ENCODE results near the gene CPSF3. TPM values are rescaled to one million over a fixed set of nuclear protein-coding genes. Genes with fewer than 3 reads are reported as not detected.
A peak's percentile ranks its signal among the peaks of the same experiment; 100 is the strongest.

Gene CPSF3
- total and polyA plus RNA-seq, 12 donors, result 12.8 to 19.8 (median 16.1) TPM

- intact Hi-C loops (cut with DNase I), result no loop called here
- 72 to 82% methylated on average over 7 of the region's 7 CpGs for WGBS, 2 donors
- peaks cover 0 to 91% (median 27%) of the 10 kb centered on the region in 9 donors for H3K36me3 ChIP-seq
These were observed 10.7 kb upstream of the CPSF3 start for GRCh38 chr2:9412781-9413180.

DNA sequence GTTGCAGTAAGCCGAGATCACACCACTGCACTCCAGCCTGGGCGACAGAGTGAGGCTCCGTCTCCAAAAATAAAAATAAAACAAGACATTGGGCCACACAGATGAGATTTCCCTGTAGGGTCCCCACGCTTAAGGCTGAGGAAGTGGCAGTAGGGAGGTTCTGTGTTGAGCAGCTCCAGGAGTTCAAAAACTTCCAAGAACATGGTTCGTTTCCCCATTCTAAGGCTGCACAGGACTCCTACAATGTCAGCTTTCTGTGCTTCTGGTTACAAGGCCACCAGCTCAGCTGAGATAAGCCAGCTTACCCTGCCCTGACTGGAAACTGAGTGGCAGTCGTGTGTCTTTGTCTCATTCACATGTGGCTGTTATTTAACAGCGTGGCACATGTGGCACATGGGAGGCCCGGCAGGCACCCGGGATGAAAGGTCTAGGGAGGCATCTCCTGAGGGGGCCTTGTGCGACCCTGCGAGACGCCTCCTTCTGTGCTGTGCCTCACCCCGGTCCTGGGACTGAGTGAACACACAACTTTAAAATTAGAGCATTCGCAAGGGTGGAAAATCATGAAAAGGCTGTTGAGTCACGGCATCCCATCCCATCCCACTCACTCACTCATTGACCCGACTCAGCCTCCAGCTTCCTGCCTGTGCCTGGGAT, 7.8 kb upstream of the CPSF3 start:
- Histone ChIP-seq H3K27ac (peak overlapping the region in 3 of 10 donors; percentile 34 to 43 (median 38)), H3K4me3 (no peak overlapping the region), H3K27me3 (no peaks in the 10 kb centered on the region), H3K9me3 (no peaks in the 10 kb centered on the region), H3K4me1 (peaks cover under 1 to 31% (median 13%) of the 10 kb centered on the region in 9 donors), H3K36me3 (peaks cover 0 to 74% (median 20%) of the 10 kb centered on the region in 9 donors)
- peak in 4 of 8 donors; percentile 17 to 41 (median 25) for ATAC-seq
- 86% methylated on average over 16 of the region's 16 CpGs for WGBS, 2 donors
- DNase-seq, result no peak
- no peak for TF ChIP-seq CTCF (IDR thresholded peaks at IDR 0.05)
- intact Hi-C loops (cut with DNase I), result no loop called here

More at GRCh38 chr2:9412781-9413180, 10.7 kb upstream of the CPSF3 start:
- H3K27me3 ChIP-seq, result no peaks in the 10 kb centered on the region
- H3K9me3 ChIP-seq, result no peaks in the 10 kb centered on the region
- H3K4me3 ChIP-seq, result no peak overlapping the region
- DNase-seq (no peak), ATAC-seq (no peak)
- no peak for TF ChIP-seq CTCF (IDR thresholded peaks at IDR 0.05)
- H3K27ac ChIP-seq, result no peak overlapping the region
- peaks cover 0 to 13% (median 0%) of the 10 kb centered on the region in 9 donors for H3K4me1 ChIP-seq

DNA sequence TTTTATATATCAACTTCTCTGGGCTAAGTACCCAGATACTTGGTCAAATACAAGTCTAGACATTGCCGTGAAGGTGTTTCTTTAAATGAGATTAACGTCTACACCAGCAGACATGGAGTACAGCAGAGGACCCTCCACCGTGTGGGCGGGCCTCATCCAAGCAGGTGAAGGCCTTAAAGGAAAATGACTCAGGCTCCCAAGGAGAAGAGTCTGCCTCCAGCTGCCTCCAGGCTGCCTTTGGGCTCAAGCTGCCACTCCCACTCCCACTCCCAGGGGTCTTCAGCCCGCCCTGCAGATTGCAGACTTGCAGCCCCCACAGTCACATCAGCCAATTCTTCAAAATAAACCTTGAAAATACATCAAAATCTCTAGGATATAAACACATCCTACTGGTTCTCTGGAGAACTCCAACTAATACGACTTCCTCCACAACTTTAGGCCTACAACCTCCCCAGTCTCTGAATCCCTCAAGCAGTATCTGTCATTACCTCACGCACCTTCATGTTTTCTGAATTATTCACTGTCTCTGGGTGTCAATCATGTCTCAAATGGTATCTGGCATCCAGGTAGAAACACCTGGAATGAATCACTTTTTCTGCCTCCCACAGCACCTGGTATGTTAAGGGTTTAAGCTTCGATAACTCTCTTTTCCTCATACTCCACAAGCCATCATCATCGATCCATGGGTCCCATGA, 7.0 kb upstream of the CPSF3 start:
- Histone ChIP-seq H3K36me3 (peaks cover 0 to 66% (median 12%) of the 10 kb centered on the region in 9 donors), H3K4me3 (no peak overlapping the region), H3K4me1 (peaks cover 3 to 39% (median 20%) of the 10 kb centered on the region in 9 donors), H3K27me3 (no peaks in the 10 kb centered on the region), H3K27ac (peak overlapping the region in 2 of 10 donors; percentile 10 to 38), H3K9me3 (no peaks in the 10 kb centered on the region)
- intact Hi-C loops (cut with DNase I), result no loop called here
- 85 to 89% methylated on average over 9 of the region's 9 CpGs for WGBS, 2 donors
- DNase-seq, result no peak
- no peak for TF ChIP-seq CTCF (IDR thresholded peaks at IDR 0.05)
- ATAC-seq, result no peak

DNA sequence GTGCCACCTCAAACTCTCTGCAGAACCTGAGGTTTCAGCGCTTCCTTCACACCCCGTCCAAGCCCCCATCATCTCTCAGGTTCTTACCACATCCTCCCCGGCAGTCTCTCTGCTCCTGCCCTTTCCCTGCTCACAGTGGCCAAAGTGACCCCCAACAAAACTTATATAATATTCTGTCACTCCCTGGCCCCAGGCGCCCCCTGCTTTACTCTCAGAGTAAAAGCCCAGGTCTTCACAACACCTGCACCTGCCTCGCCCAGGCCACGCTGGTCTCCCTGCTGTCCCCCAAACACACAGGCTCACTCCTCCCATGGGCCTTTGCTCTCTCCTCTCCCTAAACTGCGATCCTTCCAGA, 6.5 kb upstream of the CPSF3 start:
- Histone ChIP-seq H3K4me3 (no peak overlapping the region), H3K36me3 (peaks cover 0 to 61% (median 8%) of the 10 kb centered on the region in 9 donors), H3K4me1 (peaks cover 3 to 44% (median 24%) of the 10 kb centered on the region in 9 donors), H3K9me3 (no peaks in the 10 kb centered on the region), H3K27ac (no peak overlapping the region), H3K27me3 (no peaks in the 10 kb centered on the region)
- 96 to 97% methylated on average over 7 of the region's 7 CpGs for WGBS, 2 donors
- ATAC-seq, result no peak
- no peak for DNase-seq
- no peak for TF ChIP-seq CTCF (IDR thresholded peaks at IDR 0.05)
- intact Hi-C loops (cut with DNase I), result no loop called here
